Activated CD4-positive, alpha-beta memory T cell treated with anti-CD3 and anti-CD28 coated beads, Interleukin-2, amount 10 ng/mL, durations not matched to agents 7 days and 5 days (primary cell): Measurements from ENCODE around the gene PLPPR3. TPM values are rescaled to one million over a fixed set of nuclear protein-coding genes. Genes with fewer than 3 reads are reported as not detected.
"Not testable (repeated sequence)": the region's sequence is repeated elsewhere in the genome, so short reads cannot be mapped to it uniquely, and the experiment has no call there.

Source experiments
- CTCF ChIA-PET: fragments of 350-600 bp; sonication (Branson Sonifier 250); formaldehyde crosslinking; loops from one replicate; lab custom pipeline; 2021; ENCODE audit warnings: antibody characterized with exemption, inconsistent platforms; lab: Charles Lee
- POLR2A ChIA-PET: fragments of 350-600 bp; sonication (Branson Sonifier 250); formaldehyde crosslinking; loops from one replicate; lab custom pipeline; 2021; ENCODE audit warnings: antibody characterized with exemption; lab: Charles Lee
- DNase-seq: peaks from one replicate; pipeline ENCODE4 v3.0.0-alpha.2; 2020
- H3K27ac Mint-ChIP-seq: one replicate; pipeline ENCODE4 v1.8.0; 2021; ENCODE audit warnings: mild to moderate bottlenecking, mixed read lengths
- H3K27me3 Mint-ChIP-seq: one replicate; pipeline ENCODE4 v1.8.0; 2021; ENCODE audit warnings: mixed read lengths
- H3K36me3 Mint-ChIP-seq: one replicate; pipeline ENCODE4 v1.8.0; 2021; ENCODE audit warnings: low read depth, mixed read lengths
- H3K4me1 Mint-ChIP-seq: one replicate; pipeline ENCODE4 v1.8.0; 2021; ENCODE audit warnings: mixed read lengths
- H3K4me3 Mint-ChIP-seq: one replicate; pipeline ENCODE4 v1.8.0; 2021; ENCODE audit warnings: mild to moderate bottlenecking, mixed read lengths
- H3K9me3 Mint-ChIP-seq: one replicate; pipeline ENCODE4 v1.8.0; 2021; ENCODE audit warnings: mixed read lengths
- total RNA-seq, 2 experiments: library from RNA; stranded (reverse); gene quantifications; one replicate each; pipeline ENCODE4 v1.2.3, GENCODE V29; 2021

The PLPPR3 gene
- total RNA-seq, 2 experiments from 2014 or later, result not detected

GRCh38 chr19:861756-862580, 40.2 kb upstream of the PLPPR3 start:
- CTCF ChIA-PET, result interaction anchor here (0.6 to 2.8 kb wide), 5 partner anchors 46 to 382 kb away, joined by 3 to 35 read pairs (median 6); partner anchors contain the start of genes KISS1R and R3HDM4
- no peaks in the 10 kb centered on the region for H3K9me3 Mint-ChIP-seq
- peaks cover 12% of the 10 kb centered on the region for H3K27me3 Mint-ChIP-seq
- DNase-seq, result peak; percentile 78
- H3K36me3 Mint-ChIP-seq, result no peaks in the 10 kb centered on the region
- no peak overlapping the region for H3K4me3 Mint-ChIP-seq
- POLR2A ChIA-PET, result interaction anchor here (1.9 to 3.5 kb wide), 3 partner anchors 47 to 407 kb away, joined by 6 to 17 read pairs (median 15); partner anchors contain the start of gene CIRBP
- peaks cover 25% of the 10 kb centered on the region for H3K4me1 Mint-ChIP-seq
- peak overlapping the region; percentile 55 for H3K27ac Mint-ChIP-seq

GRCh38 chr19:861141-861755, 39.5 kb upstream of the PLPPR3 start:
- POLR2A ChIA-PET, result no interaction called here

GRCh38 chr19:858868-859843, 37.4 kb upstream of the PLPPR3 start, which contains the start of gene CFD:
Gene CFD, plus strand, starts transcription at chr19:859664. Its CDS starts 26 bp downstream, at chr19:859690.
- no peaks in the 10 kb centered on the region for H3K36me3 Mint-ChIP-seq
- H3K27ac Mint-ChIP-seq, result no peak within 1 kb of the TSS
- H3K9me3 Mint-ChIP-seq, result no peaks in the 10 kb centered on the region
- H3K4me1 Mint-ChIP-seq, result peaks cover 23% of the 10 kb centered on the region
- H3K4me3 Mint-ChIP-seq, result no peak within 1 kb of the TSS
- H3K27me3 Mint-ChIP-seq, result peaks cover 12% of the 10 kb centered on the region
- ChIA-PET CTCF (interaction anchor here (0.9 to 1.3 kb wide), 2 partner anchors 125 kb away, joined by 4 to 5 read pairs; partner anchors contain the start of gene WDR18), POLR2A (interaction anchor here (0.9 to 1.5 kb wide), 2 partner anchors 61 to 62 kb away, joined by 3 to 4 read pairs; no protein-coding TSS in a partner anchor)
- DNase-seq, result no peak

More at GRCh38 chr19:861141-861755, 39.5 kb upstream of the PLPPR3 start:
- DNase-seq, result no peak
- no peak overlapping the region for H3K27ac Mint-ChIP-seq
- no peaks in the 10 kb centered on the region for H3K9me3 Mint-ChIP-seq
- peaks cover 12% of the 10 kb centered on the region for H3K27me3 Mint-ChIP-seq
- CTCF ChIA-PET, result interaction anchor here (0.6 kb wide), 1 partner anchor 204 kb away, joined by 3 read pairs; no protein-coding TSS in a partner anchor
- no peak overlapping the region for H3K4me3 Mint-ChIP-seq
- H3K36me3 Mint-ChIP-seq, result no peaks in the 10 kb centered on the region
- H3K4me1 Mint-ChIP-seq, result peaks cover 25% of the 10 kb centered on the region

GRCh38 chr19:858284-858683, 36.5 kb upstream of the PLPPR3 start:
- H3K4me1 Mint-ChIP-seq, result peaks cover 16% of the 10 kb centered on the region
- H3K9me3 Mint-ChIP-seq, result no peaks in the 10 kb centered on the region
- peaks cover 14% of the 10 kb centered on the region for H3K27me3 Mint-ChIP-seq
- CTCF ChIA-PET, result interaction anchor here (0.9 kb wide), 1 partner anchor 126 kb away, joined by 5 read pairs; the partner anchor contains the start of gene WDR18
- H3K27ac Mint-ChIP-seq, result no peak overlapping the region
- DNase-seq, result no peak
- POLR2A ChIA-PET, result interaction anchor here (1.5 kb wide), 1 partner anchor 63 kb away, joined by 4 read pairs; no protein-coding TSS in a partner anchor
- H3K36me3 Mint-ChIP-seq, result no peaks in the 10 kb centered on the region
- no peak overlapping the region for H3K4me3 Mint-ChIP-seq

- Mint-ChIP-seq H3K9me3 (no peaks in the 10 kb centered on the region), H3K27me3 (peaks cover 14% of the 10 kb centered on the region), H3K27ac (no peak overlapping the region), H3K4me3 (no peak overlapping the region), H3K4me1 (peaks cover 7% of the 10 kb centered on the region), H3K36me3 (no peaks in the 10 kb centered on the region)
- no peak for DNase-seq
- CTCF ChIA-PET, result interaction anchor here (0.8 to 1.2 kb wide), 4 partner anchors 18 to 185 kb away, joined by 3 to 5 read pairs (median 4); partner anchors contain the start of gene WDR18
- POLR2A ChIA-PET, result no interaction called here
Measured at GRCh38 chr19:855566-856120, 33.9 kb upstream of the PLPPR3 start.

GRCh38 chr19:855142-855541, 33.4 kb upstream of the PLPPR3 start:
- Mint-ChIP-seq H3K9me3 (no peaks in the 10 kb centered on the region), H3K4me3 (no peak overlapping the region), H3K27ac (no peak overlapping the region), H3K36me3 (no peaks in the 10 kb centered on the region), H3K27me3 (peaks cover 14% of the 10 kb centered on the region), H3K4me1 (peaks cover 7% of the 10 kb centered on the region)
- ChIA-PET CTCF (interaction anchor here (0.8 to 1.1 kb wide), 2 partner anchors 129 to 186 kb away, joined by 3 to 4 read pairs; partner anchors contain the start of gene WDR18), POLR2A (no interaction called here)
- DNase-seq, result no peak

DNA sequence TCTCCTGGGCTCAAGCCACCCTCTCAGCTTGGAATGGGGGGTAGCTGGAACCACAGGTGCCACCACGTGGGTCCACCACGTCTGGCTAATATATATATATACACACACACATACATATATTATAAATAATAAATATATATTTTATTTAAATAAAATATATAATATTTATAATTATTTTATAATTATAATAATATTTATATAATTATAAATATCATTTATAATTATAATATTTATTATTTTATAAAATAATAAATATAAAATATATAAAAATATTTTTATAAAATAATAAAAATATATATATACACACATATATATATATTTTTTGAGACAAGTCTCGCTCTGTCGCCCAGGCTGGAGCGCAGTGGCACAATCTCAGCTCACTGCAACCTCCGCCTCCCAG, 32.8 kb upstream of the PLPPR3 start:
- ChIA-PET CTCF (interaction anchor here (0.6 kb wide), 1 partner anchor 51 kb away, joined by 3 read pairs; no protein-coding TSS in a partner anchor), POLR2A (interaction anchor here (0.8 kb wide), 1 partner anchor 9 kb away, joined by 6 read pairs; no protein-coding TSS in a partner anchor)
- peaks cover 7% of the 10 kb centered on the region for H3K4me1 Mint-ChIP-seq
- DNase-seq, result no peak
- H3K27me3 Mint-ChIP-seq, result peaks cover 8% of the 10 kb centered on the region
- H3K4me3 Mint-ChIP-seq, result no peak overlapping the region
- H3K27ac Mint-ChIP-seq, result no peak overlapping the region
- no peaks in the 10 kb centered on the region for H3K36me3 Mint-ChIP-seq
- no peaks in the 10 kb centered on the region for H3K9me3 Mint-ChIP-seq

- H3K9me3 Mint-ChIP-seq, POLR2A ChIA-PET, H3K36me3 Mint-ChIP-seq, DNase-seq, H3K27me3 Mint-ChIP-seq, H3K27ac Mint-ChIP-seq, H3K4me3 Mint-ChIP-seq, H3K4me1 Mint-ChIP-seq: not testable (repeated sequence)
- CTCF ChIA-PET, result interaction anchor here (0.6 kb wide), 1 partner anchor 52 kb away, joined by 3 read pairs; no protein-coding TSS in a partner anchor
Measured at GRCh38 chr19:853614-854220, 32.0 kb upstream of the PLPPR3 start.

GRCh38 chr19:853014-853585, 31.3 kb upstream of the PLPPR3 start:
- Mint-ChIP-seq H3K27me3 (peaks cover 8% of the 10 kb centered on the region), H3K36me3 (no peaks in the 10 kb centered on the region)
- CTCF ChIA-PET, result no interaction called here

DNA sequence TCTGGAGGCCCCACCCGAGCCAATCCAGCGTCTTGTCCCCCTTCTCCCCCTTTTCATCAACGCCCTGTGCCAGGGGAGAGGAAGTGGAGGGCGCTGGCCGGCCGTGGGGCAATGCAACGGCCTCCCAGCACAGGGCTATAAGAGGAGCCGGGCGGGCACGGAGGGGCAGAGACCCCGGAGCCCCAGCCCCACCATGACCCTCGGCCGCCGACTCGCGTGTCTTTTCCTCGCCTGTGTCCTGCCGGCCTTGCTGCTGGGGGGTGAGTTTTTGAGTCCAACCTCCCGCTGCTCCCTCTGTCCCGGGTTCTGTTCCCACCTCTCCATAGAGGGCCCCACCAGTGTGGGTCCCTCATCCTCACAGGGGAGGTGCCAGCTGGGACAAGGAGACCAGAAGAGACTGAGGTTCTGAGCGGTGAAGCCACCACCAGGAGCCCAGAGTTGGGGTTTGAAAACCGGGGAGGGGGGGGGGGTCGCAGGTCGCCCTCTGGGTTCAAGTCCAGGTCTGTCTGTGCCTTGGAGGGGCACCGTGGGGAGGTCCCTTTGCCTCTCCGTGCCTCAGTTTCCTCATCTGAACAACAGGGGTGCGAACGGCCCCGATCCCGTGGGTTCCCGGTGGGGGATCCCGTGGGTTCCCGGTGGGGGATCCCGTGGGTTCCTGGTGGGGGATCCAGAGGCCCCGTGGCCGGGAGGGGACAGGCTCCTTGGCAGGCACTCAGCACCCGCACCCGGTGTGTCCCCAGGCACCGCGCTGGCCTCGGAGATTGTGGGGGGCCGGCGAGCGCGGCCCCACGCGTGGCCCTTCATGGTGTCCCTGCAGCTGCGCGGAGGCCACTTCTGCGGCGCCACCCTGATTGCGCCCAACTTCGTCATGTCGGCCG, 30.6 kb upstream of the PLPPR3 start, which contains the start of gene ELANE:
TSS of gene ELANE (plus strand) at position 168 of the 878 bp plus-strand sequence. CDS start at position 194, 26 bp downstream.
- CTCF ChIA-PET, result no interaction called here
- no peaks in the 10 kb centered on the region for H3K9me3 Mint-ChIP-seq

More at GRCh38 chr19:853014-853585, 31.3 kb upstream of the PLPPR3 start:
- Mint-ChIP-seq H3K27ac (no peak overlapping the region), H3K4me1 (peaks cover 5% of the 10 kb centered on the region), H3K9me3 (no peaks in the 10 kb centered on the region), H3K4me3 (no peak overlapping the region)
- no peak for DNase-seq
- POLR2A ChIA-PET, result no interaction called here

More for the DNA sequence above, 30.6 kb upstream of the PLPPR3 start, which contains the start of gene ELANE:
- H3K27ac Mint-ChIP-seq, result no peak within 1 kb of the TSS
- H3K36me3 Mint-ChIP-seq, result no peaks in the 10 kb centered on the region
- peaks cover 2% of the 10 kb centered on the region for H3K4me1 Mint-ChIP-seq
- DNase-seq, result no peak
- no peak within 1 kb of the TSS for H3K4me3 Mint-ChIP-seq
- POLR2A ChIA-PET, result no interaction called here
- H3K27me3 Mint-ChIP-seq, result peaks cover 6% of the 10 kb centered on the region
